ENCODE measurements around the gene MYH10.

The MYH10 gene

GRCh38 chr17:8602679-8603078, 27.8 kb downstream of the MYH10 start:
- no peak for DNase-seq

DNA sequence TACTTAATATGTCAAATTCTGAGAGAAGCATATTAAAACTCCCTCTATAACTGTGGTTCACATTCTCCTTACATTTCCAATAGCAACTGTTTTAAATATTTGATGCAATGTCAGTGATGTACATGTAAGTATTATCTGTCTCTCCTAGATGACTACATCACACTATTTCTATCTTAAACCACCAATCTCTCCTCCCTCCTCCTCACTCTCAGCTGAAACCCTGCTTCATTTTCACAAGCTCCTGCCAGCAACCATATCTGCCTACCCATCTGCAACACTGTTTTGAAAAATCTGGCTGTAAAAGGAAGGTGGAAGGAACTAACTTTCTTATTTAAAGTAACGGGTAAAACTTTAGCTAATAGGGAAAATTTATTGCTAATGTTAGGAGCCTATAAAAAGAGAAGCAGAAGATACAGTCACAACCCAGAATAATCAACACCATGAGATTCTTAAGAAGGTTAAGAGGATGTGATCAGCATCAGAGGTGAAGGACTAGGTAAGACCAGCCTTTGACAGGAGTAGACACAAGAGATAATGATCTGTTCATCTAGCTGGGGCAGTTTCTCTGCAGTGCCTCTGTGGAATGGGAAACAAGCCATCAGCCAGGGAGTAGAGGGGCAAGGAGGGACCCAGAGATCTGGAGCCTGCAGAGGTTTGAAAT, 31.0 kb downstream of the MYH10 start:
- no peak for DNase-seq

DNA sequence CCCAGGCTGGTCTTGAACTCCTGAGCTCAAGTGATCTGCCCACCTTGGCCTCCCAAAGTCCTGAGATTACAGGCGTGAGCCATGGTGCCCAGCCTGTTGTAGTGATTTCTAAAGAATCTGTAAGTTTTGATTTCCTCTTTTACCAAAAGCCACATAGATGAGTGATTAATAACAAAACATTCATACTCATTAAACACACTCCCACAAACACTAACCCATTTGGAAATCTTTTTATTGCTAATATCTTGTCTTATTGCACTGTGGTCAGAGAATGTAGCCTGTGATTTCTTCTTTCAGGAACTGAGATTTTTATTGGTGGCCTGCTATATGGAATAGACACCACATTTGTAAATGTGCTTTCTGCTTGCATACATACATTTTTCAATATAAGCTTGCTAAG, 31.6 kb downstream of the MYH10 start:
- DNase-seq = peak; percentile 7

GRCh38 chr17:8593830-8594229, 36.7 kb downstream of the MYH10 start:
- DNase-seq = no peak

GRCh38 chr17:8593276-8593675, 37.2 kb downstream of the MYH10 start:
- DNase-seq = no peak

- DNase-seq = no peak
Measured at GRCh38 chr17:8588877-8589554, 41.5 kb downstream of the MYH10 start.

DNA sequence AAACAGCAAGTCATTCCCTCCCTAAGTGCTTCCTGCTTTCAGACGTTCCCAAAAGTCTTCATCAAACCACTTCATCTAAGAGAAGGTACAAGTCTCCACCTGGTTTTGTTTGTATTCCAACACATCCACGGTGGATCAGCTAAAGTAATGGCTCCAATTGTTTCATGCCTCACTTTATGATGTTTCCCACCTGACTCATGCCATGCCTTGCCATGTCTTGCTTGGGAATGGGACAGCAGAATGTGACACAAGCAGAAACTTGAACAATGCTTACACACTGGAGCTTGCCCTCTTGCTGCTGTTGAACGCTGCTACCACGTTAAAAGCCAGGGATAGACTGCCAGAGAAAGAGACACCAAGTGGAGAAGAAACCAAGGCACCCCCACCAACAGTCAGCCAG, 43.8 kb downstream of the MYH10 start:
- no peak for DNase-seq

DNA sequence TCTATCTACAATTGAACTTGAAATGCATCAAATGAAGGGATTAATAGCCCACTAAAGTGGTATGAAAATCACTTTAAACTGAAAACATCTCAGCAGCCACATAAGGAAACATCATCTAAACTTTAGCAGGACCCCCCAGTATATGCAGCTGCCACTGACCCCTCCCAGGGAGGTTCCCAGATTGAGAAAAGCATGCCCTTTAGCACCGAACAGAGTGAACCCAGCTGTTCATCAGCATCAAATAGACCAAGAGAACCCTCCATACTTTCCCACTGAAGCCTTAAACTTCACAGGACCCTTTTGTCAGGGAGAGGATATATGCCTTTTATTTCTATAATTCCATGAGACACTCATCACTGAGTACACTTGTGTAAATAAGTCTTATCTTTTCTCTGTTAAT, 44.6 kb downstream of the MYH10 start:
- no peak for DNase-seq

DNA sequence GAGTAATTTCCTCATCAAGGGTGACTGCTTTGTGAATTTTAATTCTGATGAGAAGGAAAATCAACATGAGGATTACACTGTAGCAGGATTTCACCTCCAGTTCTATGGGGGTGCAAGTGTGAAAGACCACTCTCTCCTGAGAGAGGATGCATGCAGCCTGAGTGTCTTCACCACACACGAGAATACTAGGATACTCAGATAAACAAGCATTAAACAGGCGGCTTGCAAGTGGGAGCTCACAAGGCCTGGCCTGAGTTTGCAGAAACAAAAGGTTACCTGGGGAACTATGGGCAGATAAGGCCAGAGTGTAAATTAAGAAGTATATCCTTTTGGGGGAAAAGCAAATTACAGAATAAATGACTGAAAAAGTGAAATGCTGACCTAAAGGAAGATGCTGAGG, 46.6 kb downstream of the MYH10 start:
- no peak for DNase-seq

- DNase-seq = no peak
Measured at GRCh38 chr17:8580952-8581658, 49.4 kb downstream of the MYH10 start.

GRCh38 chr17:8577868-8578267, 52.7 kb downstream of the MYH10 start:
- no peak for DNase-seq

GRCh38 chr17:8576559-8577294, 53.8 kb downstream of the MYH10 start:
- DNase-seq = no peak

DNA sequence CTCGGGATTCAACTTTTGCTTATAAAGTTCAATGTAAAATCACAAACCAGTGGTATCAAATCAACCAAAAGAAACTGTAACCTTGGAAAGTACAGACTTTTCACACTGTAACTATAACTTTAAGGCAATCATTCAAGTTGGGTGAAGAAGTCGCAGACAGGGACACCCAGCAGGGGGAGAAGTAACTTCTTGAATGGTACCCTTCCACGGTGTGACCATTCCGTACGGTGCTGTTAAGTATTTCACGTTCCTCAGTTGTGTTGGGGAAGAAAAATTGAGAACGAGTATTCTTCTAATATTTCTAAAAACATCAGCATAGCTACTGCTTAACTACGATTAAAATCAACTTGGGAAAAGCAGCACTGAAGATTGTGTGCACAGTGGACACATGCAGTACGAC, 55.8 kb downstream of the MYH10 start:
- DNase-seq = peak; percentile 4

GRCh38 chr17:8572764-8573163, 57.8 kb downstream of the MYH10 start:
- no peak for DNase-seq

GRCh38 chr17:8563981-8564602, 66.4 kb downstream of the MYH10 start:
- DNase-seq = no peak

DNA sequence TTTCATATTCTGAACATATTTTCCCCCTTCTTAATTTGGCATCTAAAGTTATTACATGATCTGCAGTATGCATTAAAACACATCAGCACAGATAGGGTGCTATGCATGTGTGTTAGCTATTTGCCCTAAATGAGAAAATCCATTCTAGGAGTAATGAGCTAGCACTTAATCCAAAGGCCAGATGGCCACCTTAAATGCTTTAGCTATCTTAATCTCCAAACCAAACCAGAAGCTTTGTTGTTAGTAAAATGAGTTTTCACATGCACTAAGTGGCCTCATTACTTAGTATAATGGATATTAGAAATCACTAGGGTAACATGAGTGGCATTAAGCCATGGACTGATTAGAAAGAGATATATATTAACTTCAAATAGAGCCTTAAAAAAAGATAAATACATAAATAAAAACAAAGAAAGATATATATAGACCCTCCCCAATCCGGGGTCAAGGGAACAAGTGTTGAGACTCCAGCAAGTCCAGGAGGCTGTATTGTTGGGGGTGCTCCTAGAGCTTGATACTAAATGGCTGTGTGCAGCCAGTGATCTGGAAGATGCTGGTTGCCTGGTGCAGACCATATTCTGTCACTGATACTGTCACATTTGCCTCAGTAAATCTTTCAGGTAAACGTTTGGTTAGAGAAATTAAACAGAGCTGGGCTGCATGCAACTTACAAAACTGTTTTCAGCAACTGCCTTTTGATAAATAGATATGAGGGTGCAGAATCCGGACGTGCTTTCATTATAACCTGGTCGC, 67.3 kb downstream of the MYH10 start:
- no peak for DNase-seq

DNA sequence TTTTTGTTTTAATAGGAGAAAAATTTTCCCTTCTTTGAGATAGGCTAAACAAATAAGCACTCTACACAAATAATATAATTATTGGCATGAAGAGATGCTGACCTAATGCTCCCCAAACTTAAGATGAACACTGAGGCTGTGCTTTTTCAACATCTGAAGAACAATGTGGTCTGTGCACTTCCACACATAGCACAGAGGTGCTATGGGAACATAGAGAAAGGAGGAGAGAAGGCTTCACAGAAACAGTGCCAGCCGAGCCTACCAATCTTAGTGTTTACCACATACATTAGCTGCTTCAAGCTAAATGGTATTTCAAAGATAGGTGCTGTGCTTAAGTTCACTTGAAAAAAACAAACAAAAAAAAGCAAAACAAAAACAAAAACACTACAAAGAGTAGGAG, 72.4 kb downstream of the MYH10 start:
- DNase-seq = no peak

DNA sequence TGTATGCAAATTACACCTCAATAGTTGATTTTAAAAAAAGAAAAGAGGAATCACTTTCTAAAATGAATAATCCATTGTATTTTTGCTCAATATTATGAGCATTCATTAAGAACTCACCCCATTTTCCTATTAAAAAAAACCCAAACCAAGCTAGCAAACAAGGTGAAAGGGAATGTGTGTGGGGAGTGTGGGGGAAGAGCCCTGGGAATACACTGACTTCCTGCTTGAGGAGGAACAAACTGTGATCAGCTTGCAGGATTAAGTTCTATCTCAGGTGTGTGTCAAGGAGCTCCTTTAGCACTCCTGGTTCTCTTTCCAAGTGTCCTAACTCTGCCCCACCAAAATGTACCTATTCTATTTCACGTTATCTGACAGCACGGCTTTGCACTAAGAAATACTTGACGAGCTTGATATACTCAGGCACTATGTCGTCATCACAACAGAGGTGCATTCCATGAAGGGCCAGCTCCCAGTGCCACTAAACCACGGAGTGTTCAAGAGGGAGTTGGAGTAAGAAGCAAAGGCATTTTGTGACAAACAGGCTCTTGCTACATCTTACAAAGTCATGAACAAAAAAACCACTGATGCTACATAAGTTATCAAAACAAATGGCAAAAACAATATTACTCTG, 73.2 kb downstream of the MYH10 start:
- DNase-seq = no peak

DNA sequence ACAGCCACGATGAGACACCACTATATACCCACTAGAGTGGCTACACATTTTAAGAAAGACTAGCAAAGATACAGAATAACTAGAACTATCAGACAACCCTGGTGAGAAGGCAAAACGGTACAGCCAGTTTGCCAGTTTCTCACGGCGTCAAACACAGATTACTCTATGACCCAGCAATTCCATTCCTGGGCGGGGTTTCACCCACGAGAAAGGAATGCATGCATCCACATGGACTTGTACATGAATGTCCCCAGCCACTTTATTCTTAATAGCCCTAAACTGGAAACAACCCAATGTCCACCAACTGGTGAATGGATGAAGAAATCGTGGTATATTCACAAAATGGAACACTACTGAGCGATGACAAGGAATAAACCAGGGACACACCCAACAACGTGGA, 74.5 kb downstream of the MYH10 start:
- DNase-seq = no peak

DNA sequence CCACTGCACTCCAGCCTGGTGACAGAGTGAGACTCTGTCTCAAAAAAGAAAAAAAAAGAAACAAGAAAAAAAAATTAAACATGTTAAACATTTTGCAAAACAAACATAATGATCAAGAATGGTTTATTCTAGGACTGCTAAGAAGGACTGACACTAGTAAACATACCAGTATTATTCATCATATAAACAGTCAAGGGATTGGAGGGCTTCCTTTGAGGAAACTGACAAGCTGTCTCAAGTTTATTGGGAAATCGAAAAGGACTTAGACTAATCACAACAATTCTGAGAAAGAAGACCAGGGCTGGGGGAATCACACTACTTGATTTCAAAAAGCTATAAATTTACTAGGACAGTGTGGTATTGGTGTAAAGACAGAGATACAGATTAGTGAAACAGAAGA, 75.5 kb downstream of the MYH10 start:
- no peak for DNase-seq

GRCh38 chr17:8552577-8553320, 77.8 kb downstream of the MYH10 start:
- DNase-seq = no peak
